SIG-M5 treated with dmso at 0.1 percent for 504 hours (cell line): ENCODE results near the gene DOC2B.
"Not testable (repeated sequence)": the region's sequence is repeated elsewhere in the genome, so short reads cannot be mapped to it uniquely, and the experiment has no call there.

Experiments used
- DNase-seq: peaks from one replicate; lab custom pipeline; 2025; ENCODE audit not compliant: unreplicated experiment; lab: John Stamatoyannopoulos, UW

Gene DOC2B

DNA sequence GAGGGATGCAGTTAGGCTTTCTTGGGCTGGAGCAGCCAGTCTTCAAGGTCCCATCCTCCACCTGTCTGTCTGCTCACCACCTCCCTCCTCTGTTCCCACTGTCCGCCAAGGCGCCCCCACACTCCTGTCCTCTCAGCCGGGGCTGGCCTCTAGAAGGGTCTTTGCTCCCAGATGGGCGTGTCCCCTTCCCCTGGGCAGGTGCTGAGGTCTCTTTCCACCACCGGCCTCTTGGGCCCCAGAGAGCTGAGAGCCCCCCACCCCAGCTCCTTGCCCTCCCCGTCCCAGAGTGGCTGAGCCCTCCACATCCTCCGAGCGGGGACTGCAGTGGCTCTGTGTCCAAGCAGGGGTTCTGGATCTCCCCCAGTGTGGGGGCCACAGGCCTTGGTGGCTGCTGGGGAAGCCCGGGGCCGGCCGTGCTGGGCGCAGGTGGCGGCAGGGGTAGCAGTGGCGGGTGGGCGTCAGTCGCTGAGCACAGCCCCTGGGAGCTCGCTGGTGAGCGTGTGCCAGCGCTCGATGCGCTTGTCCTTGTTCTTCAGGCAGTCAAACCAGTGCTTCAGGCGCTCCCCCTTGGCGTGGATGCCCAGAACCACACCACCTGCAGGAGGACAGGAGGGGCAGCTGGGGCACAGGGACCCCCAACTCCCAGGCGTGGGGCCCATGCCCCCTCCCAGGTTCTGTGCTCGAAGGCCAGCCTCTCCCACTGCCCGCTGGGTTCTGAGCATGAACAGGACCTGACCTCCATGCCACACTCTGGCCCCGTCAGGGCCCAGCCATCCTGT, 34.3 kb downstream of the DOC2B start:
- DNase-seq = no peak

GRCh38 chr17:146546-146945, 34.9 kb downstream of the DOC2B start:
- no peak for DNase-seq

GRCh38 chr17:145671-146541, 35.5 kb downstream of the DOC2B start:
- DNase-seq = no peak

- DNase-seq = no peak
Observed at GRCh38 chr17:144936-145670, 36.3 kb downstream of the DOC2B start.

GRCh38 chr17:143785-144281, 37.6 kb downstream of the DOC2B start:
- DNase-seq = peak; percentile 64

GRCh38 chr17:142876-143784, 38.3 kb downstream of the DOC2B start:
- DNase-seq = no peak

DNA sequence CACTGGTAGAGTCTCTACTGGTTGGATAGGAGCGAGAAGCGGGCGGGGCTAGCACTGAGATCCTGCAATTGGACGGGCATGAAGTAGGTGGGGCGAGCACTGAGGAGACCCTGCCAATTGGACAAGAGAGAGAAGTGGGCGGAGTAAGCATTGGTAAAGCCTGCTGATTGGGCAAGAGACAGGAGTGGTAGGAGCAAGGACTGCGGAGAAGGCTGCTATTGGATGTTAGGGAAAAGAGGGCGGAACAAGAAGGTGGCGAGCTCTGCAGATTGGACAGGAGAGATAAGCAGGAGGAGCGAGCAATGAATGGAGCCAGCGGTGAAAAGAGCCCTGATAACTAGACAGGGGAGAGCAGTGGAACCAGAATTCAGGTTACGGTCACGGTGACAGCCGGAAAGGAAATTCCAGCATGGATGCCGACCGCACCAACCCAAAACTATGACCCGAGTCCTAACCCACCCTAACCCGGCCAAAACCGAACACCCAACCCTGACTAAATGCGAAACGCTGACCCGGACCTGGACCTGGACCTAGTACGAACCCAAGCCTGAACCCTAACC, 39.3 kb downstream of the DOC2B start:
- peak; percentile 37 for DNase-seq

GRCh38 chr17:139401-140205, 41.8 kb downstream of the DOC2B start:
- not testable (repeated sequence) for DNase-seq

- not testable (repeated sequence) for DNase-seq
Observed at GRCh38 chr17:137166-137807, 44.2 kb downstream of the DOC2B start, which contains the start of gene SCGB1C2. SCGB1C2 (plus strand) TSS chr17:137569; CDS start chr17:137591, 22 bp downstream.

DNA sequence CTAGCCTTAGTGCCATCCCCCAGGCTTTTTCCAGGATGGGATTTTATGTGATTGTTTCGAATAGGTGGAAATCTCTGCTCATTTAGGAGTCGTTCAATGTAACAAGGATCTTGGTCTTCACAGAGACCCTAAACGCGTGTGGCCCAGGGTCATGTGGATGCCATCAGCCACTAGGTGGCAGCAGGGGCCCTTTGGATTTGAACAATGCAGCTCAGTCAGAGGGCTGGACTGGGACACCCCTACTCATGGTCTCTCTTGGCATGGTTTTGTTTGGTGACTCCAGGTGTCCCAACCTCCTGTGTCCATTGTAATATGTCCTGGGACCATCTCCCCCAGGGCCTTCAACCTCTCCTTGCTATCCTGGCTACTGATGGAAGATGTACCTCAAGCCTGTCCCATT, 44.9 kb downstream of the DOC2B start:
- DNase-seq = not testable (repeated sequence)

DNA sequence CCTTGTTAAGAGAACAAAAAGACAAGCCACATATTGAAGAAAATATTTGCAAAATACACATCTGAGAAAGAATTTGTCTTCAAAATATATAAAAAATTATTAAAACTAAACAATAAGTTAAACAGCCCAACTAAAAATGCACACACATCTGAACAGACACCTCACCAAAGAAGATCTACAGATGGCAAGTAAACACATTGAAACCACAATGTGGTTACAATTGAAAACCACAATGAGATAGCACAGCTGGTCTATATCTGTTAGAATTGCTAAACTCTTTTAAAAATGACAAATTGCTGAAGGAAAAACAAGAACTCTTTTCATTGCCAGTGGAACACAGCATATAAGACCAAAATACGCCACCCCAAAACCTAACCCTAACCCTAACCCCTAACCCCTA, 45.6 kb downstream of the DOC2B start:
- not testable (repeated sequence) for DNase-seq

GRCh38 chr17:135022-135421, 46.4 kb downstream of the DOC2B start:
- DNase-seq = not testable (repeated sequence)

DNA sequence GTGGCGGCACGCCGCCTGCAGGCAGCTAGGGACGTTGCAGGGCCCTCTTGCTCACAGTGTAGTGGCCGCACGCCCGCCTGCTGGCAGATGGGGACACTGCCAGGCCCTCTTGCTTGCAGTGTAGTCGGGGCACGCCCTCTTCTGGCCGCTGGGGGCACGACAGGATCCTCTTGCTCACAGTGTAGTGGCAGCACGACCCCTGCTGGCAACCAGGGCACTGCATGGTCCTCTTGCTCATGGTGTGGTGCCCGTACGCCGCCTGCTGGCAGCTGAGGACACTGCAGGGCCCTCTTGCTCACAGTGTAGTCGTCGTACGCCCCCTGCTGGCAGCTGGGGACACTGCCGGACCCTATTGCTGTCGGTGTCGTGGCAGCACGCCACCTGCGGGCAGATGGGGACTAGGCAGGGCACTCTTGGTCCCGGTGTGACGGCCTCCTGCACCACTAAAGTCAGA, 47.1 kb downstream of the DOC2B start:
- not testable (repeated sequence) for DNase-seq

GRCh38 chr17:133932-134331, 47.5 kb downstream of the DOC2B start:
- DNase-seq = not testable (repeated sequence)

- not testable (repeated sequence) for DNase-seq
Observed at GRCh38 chr17:118339-118917, 63.0 kb downstream of the DOC2B start.

DNA sequence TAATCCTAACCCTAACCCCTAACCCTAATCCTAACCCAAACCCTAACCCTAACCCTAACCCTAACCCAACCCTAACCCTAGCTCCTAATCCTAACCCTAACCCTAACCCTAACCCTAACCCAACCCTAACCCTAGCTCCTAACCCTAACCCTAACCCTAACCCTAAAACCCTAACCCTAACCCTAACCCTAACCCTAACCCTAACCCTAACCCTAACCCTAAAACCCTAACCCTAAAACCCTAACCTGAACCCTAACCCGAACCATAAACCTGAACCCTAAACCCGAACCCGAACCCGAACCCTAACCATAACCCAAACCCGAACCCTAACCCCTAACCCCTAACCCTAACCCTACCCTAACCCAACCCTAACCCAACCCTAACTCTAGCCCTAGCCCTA, 68.3 kb downstream of the DOC2B start:
- not testable (repeated sequence) for DNase-seq
